Measurements from ENCODE around the gene PPEF1. TPM values are rescaled to one million over a fixed set of nuclear protein-coding genes. Genes with fewer than 3 reads are reported as not detected.

Gene PPEF1
- total and polyA plus RNA-seq, 9 of the 15 experiments (the other 6 are each of a cell fraction or from before 2014, with no cell fraction given): not detected

DNA sequence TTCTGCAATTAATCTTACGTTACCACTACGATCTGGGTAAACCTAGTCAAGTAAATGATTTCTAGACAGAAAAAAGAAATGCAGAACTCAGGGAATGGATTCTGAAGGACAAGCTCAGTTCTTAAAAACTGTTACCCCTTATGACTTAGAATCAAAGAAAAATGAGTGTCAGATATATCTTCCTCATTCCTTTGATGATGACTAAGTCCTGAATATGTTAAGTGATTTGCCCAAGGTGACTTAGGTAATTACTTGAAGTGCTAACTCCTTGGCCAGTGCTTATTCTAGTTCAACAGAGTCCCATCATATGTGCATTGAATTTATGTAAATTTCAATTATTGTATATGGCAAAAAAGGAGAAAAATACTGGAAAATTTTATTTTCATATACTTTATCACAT is 92.5 kb downstream of the PPEF1 start:
- H3K4me3 ChIP-seq: no peak overlapping the region
- no peaks in the 10 kb centered on the region for H3K79me2 ChIP-seq (ENCODE audit: control insufficient read depth, insufficient read depth, low read length)
- ATAC-seq: no peak
- no peak overlapping the region for H3K9ac ChIP-seq (ENCODE audit: insufficient read depth in 1 of 2, low read depth in 2 of 2, low read length in 2 of 2)
- H3K4me1 ChIP-seq (replicated peaks in 1 of 2; ENCODE audit: control insufficient read depth in 2 of 2, insufficient read depth in 2 of 2, low read length in 2 of 2): no peaks in the 10 kb centered on the region
- H3K27ac ChIP-seq (ENCODE audit: extremely low read depth, low read depth, low read length): no peak overlapping the region
- no peaks in the 10 kb centered on the region for H3K9me1 ChIP-seq (ENCODE audit: control insufficient read depth, insufficient read depth, low read length)
- H2AFZ ChIP-seq (ENCODE audit: low read depth, low read length): no peak overlapping the region
- intact Hi-C loops (cut with micrococcal nuclease): no loop called here
- H3K27me3 ChIP-seq (ENCODE audit: control insufficient read depth in 2 of 2, insufficient read depth in 2 of 2, low read length in 2 of 2): 0 out of 5 replicates have a peak, but pooled peaks cover 0 to 10% of the 10 kb centered on the region in 2 experiments
- BruUV-seq (replicated peaks): no TSS peak
- ChIA-PET CTCF (ENCODE audit: low intra/inter-chr PET ratio) (no interaction called here), POLR2A (no interaction called here)
- 6% methylated on average over 2 of the region's 2 CpGs for WGBS (ENCODE audit: insufficient coverage, low coverage, missing lambda C conversion rate)
- no peak overlapping the region for H3K4me2 ChIP-seq (ENCODE audit: insufficient read depth, low read length)
- no peak for FAIRE-seq
- H3K36me3 ChIP-seq (ENCODE audit: control insufficient read depth, insufficient read depth, low read length): no peaks in the 10 kb centered on the region
- no peaks in the 10 kb centered on the region for H3K9me3 ChIP-seq (replicated peaks; ENCODE audit: control insufficient read depth, insufficient read depth, low read depth, low read length)
- in situ Hi-C loops (cut with MboI): no loop called here
- no peak for DNase-seq (ENCODE audit: extremely low read depth in 1 of 4, low spot score in 3 of 4)
- H4K20me1 ChIP-seq (replicated peaks; ENCODE audit: control insufficient read depth, insufficient read depth, low read length): no peaks in the 10 kb centered on the region
- TF ChIP-seq CUX1 (CRISPR knock-in tag; IDR thresholded peaks at IDR 0.05) (no peak), TCF3 (CRISPR knock-in tag; IDR thresholded peaks at IDR 0.05) (no peak), KLF13 (tag; IDR thresholded peaks at IDR 0.05; ENCODE audit: borderline replicate concordance, low read depth) (no peak), PRDM10 (IDR thresholded peaks at IDR 0.05; ENCODE audit: partially characterized antibody) (no peak), ZNF24 (IDR thresholded peaks at IDR 0.05) (no peak), STAT5A (IDR thresholded peaks at IDR 0.05; ENCODE audit: borderline replicate concordance, low read length) (no peak), JUND (IDR thresholded peaks at IDR 0.05; ENCODE audit: borderline replicate concordance, low read depth, low read length) (no peak), JUND (tag; IDR thresholded peaks at IDR 0.05; ENCODE audit: borderline replicate concordance, low read depth, low read length) (no peak)
- TF ChIP-seq, protein P1, sequence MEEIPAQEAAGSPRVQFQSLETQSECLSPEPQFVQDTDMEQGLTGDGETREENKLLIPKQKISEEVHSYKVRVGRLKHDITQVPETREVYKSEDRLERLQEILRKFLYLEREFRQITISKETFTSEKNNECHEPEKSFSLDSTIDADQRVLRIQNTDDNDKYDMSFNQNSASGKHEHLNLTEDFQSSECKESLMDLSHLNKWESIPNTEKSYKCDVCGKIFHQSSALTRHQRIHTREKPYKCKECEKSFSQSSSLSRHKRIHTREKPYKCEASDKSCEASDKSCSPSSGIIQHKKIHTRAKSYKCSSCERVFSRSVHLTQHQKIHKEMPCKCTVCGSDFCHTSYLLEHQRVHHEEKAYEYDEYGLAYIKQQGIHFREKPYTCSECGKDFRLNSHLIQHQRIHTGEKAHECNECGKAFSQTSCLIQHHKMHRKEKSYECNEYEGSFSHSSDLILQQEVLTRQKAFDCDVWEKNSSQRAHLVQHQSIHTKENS (CRISPR knock-in tag; IDR thresholded peaks at IDR 0.05): no peak
